Kidney (tissue), 14 donors: ENCODE results near the gene GPNMB. TPM values are rescaled to one million over a fixed set of nuclear protein-coding genes. Genes with fewer than 3 reads are reported as not detected.

ENCODE experiments used
- DNase-seq, 5 donors: peaks; one replicate each; pipeline ENCODE4 v3.0.0-alpha.2; 2013 to 2020
- FAIRE-seq: peaks from 2 replicates; lab custom pipeline; 2012; peaks lifted over from hg19 to GRCh38; lab: Jason Lieb, UNC
- H3K27ac ChIP-seq, 2 donors: one replicate each; pipeline ENCODE4 v1.7.0; 2013; ENCODE audit warnings: low read depth in 2 of 2, low read length in 2 of 2, inconsistent platforms in 1 of 2
- H3K27me3 ChIP-seq: one replicate; pipeline ENCODE4 v1.7.1; 2013; ENCODE audit warnings: low read length, inconsistent platforms; ENCODE audit not compliant: control insufficient read depth, insufficient read depth
- H3K36me3 ChIP-seq, 3 donors: one replicate each; pipeline versions ENCODE4 v1.7.0 to v1.7.1; 2013; ENCODE audit warnings: low read length in 3 of 3, control low read depth in 1 of 3, inconsistent platforms in 1 of 3; ENCODE audit not compliant: insufficient read depth in 3 of 3, control insufficient read depth in 2 of 3
- H3K4me1 ChIP-seq, 3 donors: one replicate each; pipeline versions ENCODE4 v1.7.0 to v1.7.1; 2013; ENCODE audit warnings: low read length in 3 of 3, inconsistent platforms in 1 of 3, low read depth in 1 of 3; ENCODE audit not compliant: control insufficient read depth in 2 of 3, insufficient read depth in 2 of 3
- H3K4me3 ChIP-seq, 3 donors: one replicate each; pipeline versions ENCODE4 v1.7.0 to v1.8.1; 2013; ENCODE audit warnings: low read length in 3 of 3, control low read depth in 1 of 3, inconsistent platforms in 1 of 3
- H3K9ac ChIP-seq, 3 donors: one replicate each; pipeline versions ENCODE4 v1.7.0 to v1.7.1; 2013; ENCODE audit warnings: low read length in 3 of 3, control low read depth in 1 of 3, inconsistent platforms in 1 of 3
- H3K9me3 ChIP-seq, 3 donors: one replicate each; pipeline versions ENCODE4 v1.7.0 to v1.7.1; 2013; ENCODE audit warnings: low read length in 3 of 3, control low read depth in 1 of 3, inconsistent platforms in 1 of 3; ENCODE audit not compliant: control insufficient read depth in 2 of 3, insufficient read depth in 1 of 3
- CTCF ChIP-seq: IDR thresholded peaks from 3 replicates; pipeline ENCODE4 v1.5.1; 2012; ENCODE audit warnings: mild to moderate bottlenecking, moderate library complexity, borderline replicate concordance; ENCODE audit not compliant: insufficient read depth; ENCODE audit errors: extremely low read depth
- intact Hi-C: fragments of 100-400 bp; cut with DNase I; formaldehyde crosslinking; loops from one replicate; pipeline ENCODE4 v1.11.1; 2022
- polyA plus RNA-seq: library from polyadenylated mRNA; stranded (reverse); fragments of 350-450 nt; fragmentation: Illumina TruSeq; extraction: RNeasy Lipid Tissue Mini Kit (QIAGEN cat#74804); gene quantifications from one replicate; pipeline ENCODE4 v1.2.3, GENCODE V29; 2014; ENCODE audit warnings: low read depth, low replicate concordance; ENCODE audit not compliant: insufficient read depth
- total RNA-seq: library from RNA; stranded (reverse); fragmentation: NEBNext Ultra II Directional; extraction: Animal tissue kit (Norgen Biotek cat#: 25700); gene quantifications from one replicate; pipeline ENCODE4 v1.2.1, GENCODE V29; 2021
- donor health status: control.
- donor health status: control.
- donor health status: control.
- donor health status: control.
- donor health status: control.
- donor health status: DM: yes; HTN: yes; CAD: no.
- donor health status: Normal renal cell carcinoma (clear cell type).

Gene GPNMB
- total and polyA plus RNA-seq, 2 donors from 2014 or later, result 43.9 to 60.6 TPM

- Histone ChIP-seq H3K9me3 (no peaks in the 10 kb centered on the region), H3K4me3 (no peak overlapping the region), H3K36me3 (no peaks in the 10 kb centered on the region), H3K9ac (no peak overlapping the region), H3K27me3 (no peaks in the 10 kb centered on the region), H3K4me1 (no peaks in the 10 kb centered on the region), H3K27ac (no peak overlapping the region)
- TF ChIP-seq CTCF, result no peak
- FAIRE-seq (no peak), DNase-seq (no peak)
- intact Hi-C loops, result no loop called here
Measured at GRCh38 chr7:23276376-23276775, 29.8 kb downstream of the GPNMB start.

GRCh38 chr7:23276947-23277346, 30.4 kb downstream of the GPNMB start:
- Histone ChIP-seq H3K27me3 (no peaks in the 10 kb centered on the region), H3K4me3 (no peak overlapping the region), H3K27ac (no peak overlapping the region), H3K9ac (no peak overlapping the region), H3K36me3 (no peaks in the 10 kb centered on the region), H3K9me3 (no peaks in the 10 kb centered on the region), H3K4me1 (no peaks in the 10 kb centered on the region)
- TF ChIP-seq CTCF, result no peak
- no peak for FAIRE-seq
- intact Hi-C loops, result no loop called here
- no peak for DNase-seq

- H3K4me3 ChIP-seq, result no peak overlapping the region
- no peaks in the 10 kb centered on the region for H3K9me3 ChIP-seq
- H3K4me1 ChIP-seq, result no peaks in the 10 kb centered on the region
- no peak overlapping the region for H3K27ac ChIP-seq
- TF ChIP-seq CTCF, result peak; percentile 71
- no peaks in the 10 kb centered on the region for H3K36me3 ChIP-seq
- intact Hi-C loops, result no loop called here
- no peak overlapping the region for H3K9ac ChIP-seq
- no peaks in the 10 kb centered on the region for H3K27me3 ChIP-seq
- FAIRE-seq (no peak), DNase-seq (peak in 3 of 5 donors; percentile 32 to 88 (median 77))
Measured at GRCh38 chr7:23277359-23277989, 30.9 kb downstream of the GPNMB start.
